Liver (tissue), 3 donors: Measurements from ENCODE around the gene RCE1.

ENCODE experiments used
- ATF3 ChIP-seq: IDR thresholded peaks from 2 replicates; pipeline ENCODE4 v1.6.1; 2016; ENCODE audit warnings: antibody characterized with exemption
- CTCF ChIP-seq: fragments of 150-350 bp; IDR thresholded peaks from 2 replicates; pipeline ENCODE4 v1.5.1; 2017; ENCODE audit warnings: improper control_type of control experiment, low read depth, low read length; ENCODE audit not compliant: missing input control
- EGR1 ChIP-seq, 2 donors: IDR thresholded peaks; 2 replicates each; pipeline ENCODE4 v1.6.1; 2016 to 2018; ENCODE audit warnings: antibody characterized with exemption in 2 of 2, low read depth in 2 of 2
- FOXA1 ChIP-seq: IDR thresholded peaks from 2 replicates; pipeline ENCODE4 v1.6.1; 2016; ENCODE audit warnings: antibody characterized with exemption
- GABPA ChIP-seq, 2 donors: IDR thresholded peaks in 1 of 2; conservative IDR thresholded peaks in 1 of 2; 2 replicates each; pipeline ENCODE4 v1.6.1; 2016; ENCODE audit warnings: antibody characterized with exemption in 2 of 2, mild to moderate bottlenecking in 1 of 2, moderate library complexity in 1 of 2
- HNF4A ChIP-seq, 2 donors: conservative IDR thresholded peaks; 2 replicates each; pipeline ENCODE4 v1.6.1; 2016; ENCODE audit warnings: antibody characterized with exemption in 2 of 2, mild to moderate bottlenecking in 2 of 2
- JUND ChIP-seq, 2 donors: IDR thresholded peaks; 2 replicates each; pipeline ENCODE4 v1.6.1; 2016; ENCODE audit warnings: antibody characterized with exemption in 2 of 2
- RXRA ChIP-seq, 2 donors: IDR thresholded peaks; 2 replicates each; pipeline ENCODE4 v1.6.1; 2017 to 2018; ENCODE audit warnings: antibody characterized with exemption in 2 of 2, mild to moderate bottlenecking in 1 of 2
- TAF1 ChIP-seq: conservative IDR thresholded peaks from 2 replicates; pipeline ENCODE4 v1.6.1; 2016; ENCODE audit warnings: antibody characterized with exemption, mild to moderate bottlenecking
- ZBTB33 ChIP-seq: IDR thresholded peaks from 2 replicates; pipeline ENCODE4 v1.6.1; 2016; ENCODE audit warnings: antibody characterized with exemption
- TF ChIP-seq, protein P1 (sequence below): IDR thresholded peaks from 2 replicates; pipeline ENCODE4 v1.6.1; 2016; ENCODE audit warnings: antibody characterized with exemption
- TF ChIP-seq, protein P2 (sequence below): IDR thresholded peaks from 2 replicates; pipeline ENCODE4 v1.6.1; 2016; ENCODE audit warnings: antibody characterized with exemption, mild to moderate bottlenecking
- donor health status: healthy.
- donor health status: healthy.

GRCh38 chr11:66835768-66836405 lies 7.4 kb upstream of the RCE1 start:
- TF ChIP-seq, protein P1, sequence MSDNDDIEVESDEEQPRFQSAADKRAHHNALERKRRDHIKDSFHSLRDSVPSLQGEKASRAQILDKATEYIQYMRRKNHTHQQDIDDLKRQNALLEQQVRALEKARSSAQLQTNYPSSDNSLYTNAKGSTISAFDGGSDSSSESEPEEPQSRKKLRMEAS = no peak
- TF ChIP-seq, protein P2, sequence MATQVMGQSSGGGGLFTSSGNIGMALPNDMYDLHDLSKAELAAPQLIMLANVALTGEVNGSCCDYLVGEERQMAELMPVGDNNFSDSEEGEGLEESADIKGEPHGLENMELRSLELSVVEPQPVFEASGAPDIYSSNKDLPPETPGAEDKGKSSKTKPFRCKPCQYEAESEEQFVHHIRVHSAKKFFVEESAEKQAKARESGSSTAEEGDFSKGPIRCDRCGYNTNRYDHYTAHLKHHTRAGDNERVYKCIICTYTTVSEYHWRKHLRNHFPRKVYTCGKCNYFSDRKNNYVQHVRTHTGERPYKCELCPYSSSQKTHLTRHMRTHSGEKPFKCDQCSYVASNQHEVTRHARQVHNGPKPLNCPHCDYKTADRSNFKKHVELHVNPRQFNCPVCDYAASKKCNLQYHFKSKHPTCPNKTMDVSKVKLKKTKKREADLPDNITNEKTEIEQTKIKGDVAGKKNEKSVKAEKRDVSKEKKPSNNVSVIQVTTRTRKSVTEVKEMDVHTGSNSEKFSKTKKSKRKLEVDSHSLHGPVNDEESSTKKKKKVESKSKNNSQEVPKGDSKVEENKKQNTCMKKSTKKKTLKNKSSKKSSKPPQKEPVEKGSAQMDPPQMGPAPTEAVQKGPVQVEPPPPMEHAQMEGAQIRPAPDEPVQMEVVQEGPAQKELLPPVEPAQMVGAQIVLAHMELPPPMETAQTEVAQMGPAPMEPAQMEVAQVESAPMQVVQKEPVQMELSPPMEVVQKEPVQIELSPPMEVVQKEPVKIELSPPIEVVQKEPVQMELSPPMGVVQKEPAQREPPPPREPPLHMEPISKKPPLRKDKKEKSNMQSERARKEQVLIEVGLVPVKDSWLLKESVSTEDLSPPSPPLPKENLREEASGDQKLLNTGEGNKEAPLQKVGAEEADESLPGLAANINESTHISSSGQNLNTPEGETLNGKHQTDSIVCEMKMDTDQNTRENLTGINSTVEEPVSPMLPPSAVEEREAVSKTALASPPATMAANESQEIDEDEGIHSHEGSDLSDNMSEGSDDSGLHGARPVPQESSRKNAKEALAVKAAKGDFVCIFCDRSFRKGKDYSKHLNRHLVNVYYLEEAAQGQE = no peak
- TF ChIP-seq FOXA1 (no peak), CTCF (no peak), ATF3 (no peak), ZBTB33 (no peak), EGR1 (IDR thresholded peaks at IDR 0.05; ENCODE audit: low read depth in 2 of 2) (no peak), HNF4A (conservative IDR thresholded peaks at IDR 0.05) (no peak), JUND (IDR thresholded peaks at IDR 0.05) (no peak), TAF1 (no peak), RXRA (IDR thresholded peaks at IDR 0.05) (no peak), GABPA (IDR thresholded peaks at IDR 0.05 in 1 of 2, conservative IDR thresholded peaks at IDR 0.05 in 1 of 2) (no peak)
